ENCODE data around the gene KIAA1755.

Gene KIAA1755

GRCh38 chr20:38247166-38247509 lies 13.4 kb downstream of the KIAA1755 start:
- H3K27ac ChIP-seq = no peak overlapping the region

GRCh38 chr20:38246357-38247165 lies 14.0 kb downstream of the KIAA1755 start:
- Histone ChIP-seq H3K27ac (no peak overlapping the region), H3K4me3 (no peak overlapping the region)

More at GRCh38 chr20:38247166-38247509, 13.4 kb downstream of the KIAA1755 start:
- no peak overlapping the region for H3K4me3 ChIP-seq

- H3K27ac ChIP-seq = no peak overlapping the region
- no peak overlapping the region for H3K4me3 ChIP-seq
These were observed 14.8 kb downstream of the KIAA1755 start for GRCh38 chr20:38245753-38246152.

- Histone ChIP-seq H3K27ac (no peak overlapping the region), H3K4me3 (no peak overlapping the region)
These were observed 16.9 kb downstream of the KIAA1755 start for GRCh38 chr20:38243709-38244020.

- Histone ChIP-seq H3K4me3 (no peak overlapping the region), H3K27ac (no peak overlapping the region)
These were observed 17.5 kb downstream of the KIAA1755 start for GRCh38 chr20:38242848-38243708.

GRCh38 chr20:38241201-38241600 lies 19.3 kb downstream of the KIAA1755 start:
- Histone ChIP-seq H3K4me3 (no peak overlapping the region), H3K27ac (no peak overlapping the region)

- Histone ChIP-seq H3K27ac (no peak overlapping the region), H3K4me3 (no peak overlapping the region)
These were observed 21.1 kb downstream of the KIAA1755 start for GRCh38 chr20:38239441-38239840.

GRCh38 chr20:38238829-38239228 lies 21.7 kb downstream of the KIAA1755 start:
- H3K27ac ChIP-seq = no peak overlapping the region

GRCh38 chr20:38237381-38237780 lies 23.2 kb downstream of the KIAA1755 start:
- no peak overlapping the region for H3K27ac ChIP-seq
- H3K4me3 ChIP-seq = no peak overlapping the region

More at GRCh38 chr20:38238829-38239228, 21.7 kb downstream of the KIAA1755 start:
- no peak overlapping the region for H3K4me3 ChIP-seq

- Histone ChIP-seq H3K27ac (no peak overlapping the region), H3K4me3 (no peak overlapping the region)
These were observed 28.9 kb downstream of the KIAA1755 start for GRCh38 chr20:38231531-38232121.

- Histone ChIP-seq H3K4me3 (no peak overlapping the region), H3K27ac (no peak overlapping the region)
These were observed 29.5 kb downstream of the KIAA1755 start for GRCh38 chr20:38230957-38231526.

GRCh38 chr20:38230253-38230551 lies 30.3 kb downstream of the KIAA1755 start:
- Histone ChIP-seq H3K27ac (no peak overlapping the region), H3K4me3 (no peak overlapping the region)

- Histone ChIP-seq H3K4me3 (no peak overlapping the region), H3K27ac (no peak overlapping the region)
These were observed 30.9 kb downstream of the KIAA1755 start for GRCh38 chr20:38229376-38230252.

- Histone ChIP-seq H3K4me3 (no peak overlapping the region), H3K27ac (no peak overlapping the region)
These were observed 32.1 kb downstream of the KIAA1755 start for GRCh38 chr20:38228436-38228835.

GRCh38 chr20:38227420-38228360 lies 32.8 kb downstream of the KIAA1755 start:
- H3K4me3 ChIP-seq = no peak overlapping the region

GRCh38 chr20:38226553-38226952 lies 34.0 kb downstream of the KIAA1755 start:
- Histone ChIP-seq H3K4me3 (no peak overlapping the region), H3K27ac (no peak overlapping the region)

More at GRCh38 chr20:38227420-38228360, 32.8 kb downstream of the KIAA1755 start:
- H3K27ac ChIP-seq = no peak overlapping the region

GRCh38 chr20:38225900-38226263 lies 34.7 kb downstream of the KIAA1755 start:
- no peak overlapping the region for H3K4me3 ChIP-seq
- H3K27ac ChIP-seq = no peak overlapping the region

- Histone ChIP-seq H3K27ac (no peak overlapping the region), H3K4me3 (no peak overlapping the region)
These were observed 35.2 kb downstream of the KIAA1755 start for GRCh38 chr20:38225240-38225899.
